ENCODE measurements around the gene ADAMTS16.

Gene ADAMTS16

DNA sequence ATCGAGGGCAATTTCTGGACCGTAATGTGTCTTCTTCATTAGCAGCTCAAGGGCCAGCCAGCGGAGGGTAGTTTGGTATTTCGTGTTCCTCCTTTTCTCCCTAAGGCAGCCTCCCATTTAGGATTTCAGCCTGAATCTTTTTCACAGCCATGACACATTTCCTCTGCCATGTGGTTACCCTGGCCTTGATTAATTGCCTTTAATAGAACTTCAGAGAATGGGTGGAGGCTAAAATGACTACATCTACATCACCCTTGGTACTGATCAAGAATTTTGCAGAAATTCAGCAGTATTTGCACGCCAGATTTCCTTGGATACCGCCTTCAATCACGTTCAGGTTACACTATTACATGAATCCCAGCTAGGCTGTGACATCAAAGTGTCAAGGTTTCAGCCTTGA is 58.0 kb downstream of the ADAMTS16 start:
- Histone ChIP-seq H3K23ac (ENCODE audit: low read depth, low read length, poor library complexity) (no peak overlapping the region), H3K36me3 (replicated peaks in 1 of 2; ENCODE audit: control insufficient read depth in 2 of 2, insufficient read depth in 2 of 2, low read length in 2 of 2) (no peaks in the 10 kb centered on the region)

DNA sequence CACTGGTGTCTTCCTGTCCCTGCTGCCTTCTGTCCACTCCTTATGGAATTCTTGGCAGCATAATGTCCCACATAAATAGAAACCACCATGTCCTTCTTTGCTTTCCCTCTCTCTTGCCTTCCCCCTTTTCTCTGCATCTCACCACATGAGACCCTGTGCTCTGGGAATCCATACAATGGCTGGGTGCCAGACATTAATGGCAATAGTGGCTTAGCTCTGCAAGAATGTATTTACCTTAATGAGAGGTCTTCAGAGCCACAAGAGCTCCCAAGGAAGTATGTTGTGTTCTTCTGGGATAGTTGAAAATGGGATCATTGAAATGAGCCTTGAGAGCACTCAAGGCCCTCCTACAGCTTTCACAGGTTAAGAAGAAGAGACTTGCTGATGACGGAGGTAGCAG is 58.7 kb downstream of the ADAMTS16 start:
- Histone ChIP-seq H3K9me3 (replicated peaks in 1 of 2; ENCODE audit: control insufficient read depth in 2 of 2, insufficient read depth in 1 of 2, low read depth in 1 of 2, low read length in 2 of 2) (peaks cover 0 to 2% of the 10 kb centered on the region in 2 donors), H3K4me2 (ENCODE audit: insufficient read depth, low read length, poor library complexity, severe bottlenecking) (no peak overlapping the region), H2AK5ac (ENCODE audit: low read depth, low read length) (no peak overlapping the region), H2BK15ac (ENCODE audit: low read length) (no peak overlapping the region), H3K27ac (replicated peaks; ENCODE audit: low read length) (no peak overlapping the region), H3K9ac (ENCODE audit: low read depth, low read length, poor library complexity) (no peak overlapping the region), H3K18ac (ENCODE audit: low read length) (no peak overlapping the region), H2AFZ (ENCODE audit: low read length) (no peak overlapping the region), H3K23ac (ENCODE audit: low read depth, low read length, poor library complexity) (no peak overlapping the region), H3K79me1 (ENCODE audit: low read depth, low read length) (no peaks in the 10 kb centered on the region), H2BK5ac (ENCODE audit: low read length) (no peak overlapping the region), H3K4ac (ENCODE audit: low read length) (no peak overlapping the region), H4K91ac (ENCODE audit: low read depth, low read length, poor library complexity) (no peak overlapping the region), H2BK12ac (ENCODE audit: low read length) (no peak overlapping the region), H3K36me3 (replicated peaks in 1 of 2; ENCODE audit: control insufficient read depth in 2 of 2, insufficient read depth in 2 of 2, low read length in 2 of 2) (no peaks in the 10 kb centered on the region), H3K4me1 (ENCODE audit: control insufficient read depth in 2 of 2, insufficient read depth in 1 of 2, low read depth in 1 of 2, low read length in 2 of 2) (no peaks in the 10 kb centered on the region), H2BK120ac (ENCODE audit: low read depth, low read length) (no peak overlapping the region), H3K27me3 (ENCODE audit: control insufficient read depth in 3 of 3, insufficient read depth in 3 of 3, low read depth in 1 of 3, low read length in 3 of 3) (no peaks in the 10 kb centered on the region), H3K14ac (ENCODE audit: low read length) (no peak overlapping the region), H4K8ac (ENCODE audit: low read depth, low read length) (no peak overlapping the region), H3K4me3 (ENCODE audit: low read length in 2 of 2) (no peak overlapping the region)
- no peak for DNase-seq (ENCODE audit: low spot score)
- no CpG with 5 or more reads among the region's 1 CpG for WGBS, 2 donors (ENCODE audit: extremely low coverage in 2 of 2, insufficient read length in 2 of 2, insufficient replicate concordance in 1 of 2)

More for the DNA sequence above, 58.0 kb downstream of the ADAMTS16 start:
- Histone ChIP-seq H3K4ac (ENCODE audit: low read length) (no peak overlapping the region), H2BK120ac (ENCODE audit: low read depth, low read length) (no peak overlapping the region), H4K8ac (ENCODE audit: low read depth, low read length) (no peak overlapping the region), H3K27ac (replicated peaks; ENCODE audit: low read length) (no peak overlapping the region), H4K91ac (ENCODE audit: low read depth, low read length, poor library complexity) (no peak overlapping the region), H2AK5ac (ENCODE audit: low read depth, low read length) (no peak overlapping the region), H3K4me1 (ENCODE audit: control insufficient read depth in 2 of 2, insufficient read depth in 1 of 2, low read depth in 1 of 2, low read length in 2 of 2) (no peaks in the 10 kb centered on the region), H3K4me2 (ENCODE audit: insufficient read depth, low read length, poor library complexity, severe bottlenecking) (no peak overlapping the region), H3K9ac (ENCODE audit: low read depth, low read length, poor library complexity) (no peak overlapping the region), H3K18ac (ENCODE audit: low read length) (no peak overlapping the region), H3K4me3 (ENCODE audit: low read length in 2 of 2) (no peak overlapping the region), H2BK12ac (ENCODE audit: low read length) (no peak overlapping the region), H3K79me1 (ENCODE audit: low read depth, low read length) (no peaks in the 10 kb centered on the region), H3K9me3 (replicated peaks in 1 of 2; ENCODE audit: control insufficient read depth in 2 of 2, insufficient read depth in 1 of 2, low read depth in 1 of 2, low read length in 2 of 2) (peaks cover 0 to 2% of the 10 kb centered on the region in 2 donors), H2BK5ac (ENCODE audit: low read length) (no peak overlapping the region), H3K27me3 (ENCODE audit: control insufficient read depth in 3 of 3, insufficient read depth in 3 of 3, low read depth in 1 of 3, low read length in 3 of 3) (no peaks in the 10 kb centered on the region), H2AFZ (ENCODE audit: low read length) (no peak overlapping the region), H3K14ac (ENCODE audit: low read length) (no peak overlapping the region), H2BK15ac (ENCODE audit: low read length) (no peak overlapping the region)
- WGBS, 2 donors (ENCODE audit: extremely low coverage in 2 of 2, insufficient read length in 2 of 2, insufficient replicate concordance in 1 of 2) = no CpG with 5 or more reads among the region's 7 CpGs
- DNase-seq (ENCODE audit: low spot score) = no peak

DNA sequence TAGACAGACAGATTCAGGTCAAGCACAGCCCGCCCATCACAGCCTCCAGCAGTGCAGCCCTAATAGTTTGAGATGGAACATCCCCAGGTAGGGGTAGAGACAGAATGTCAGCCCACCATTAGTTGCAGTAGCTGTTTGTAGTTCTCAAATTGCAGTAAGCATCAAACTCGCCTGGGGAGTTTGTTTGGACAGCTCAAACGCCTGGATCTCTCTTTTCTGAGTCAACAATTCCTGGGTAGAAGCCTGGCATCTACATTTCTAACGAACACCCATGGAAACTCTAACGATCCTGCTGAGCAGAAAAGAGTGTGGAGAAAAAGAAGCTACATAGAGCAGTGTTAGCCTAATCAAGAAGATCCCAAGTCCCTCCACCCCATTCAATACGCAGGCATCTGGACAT is 59.4 kb downstream of the ADAMTS16 start:
- Histone ChIP-seq H2AK5ac (ENCODE audit: low read depth, low read length) (no peak overlapping the region), H2BK15ac (ENCODE audit: low read length) (no peak overlapping the region), H4K8ac (ENCODE audit: low read depth, low read length) (no peak overlapping the region), H4K91ac (ENCODE audit: low read depth, low read length, poor library complexity) (no peak overlapping the region), H2BK12ac (ENCODE audit: low read length) (no peak overlapping the region), H3K4me3 (ENCODE audit: low read length in 2 of 2) (no peak overlapping the region), H3K36me3 (replicated peaks in 1 of 2; ENCODE audit: control insufficient read depth in 2 of 2, insufficient read depth in 2 of 2, low read length in 2 of 2) (no peaks in the 10 kb centered on the region), H3K23ac (ENCODE audit: low read depth, low read length, poor library complexity) (no peak overlapping the region), H2BK120ac (ENCODE audit: low read depth, low read length) (no peak overlapping the region), H2BK5ac (ENCODE audit: low read length) (no peak overlapping the region), H3K9ac (ENCODE audit: low read depth, low read length, poor library complexity) (no peak overlapping the region), H3K4me1 (ENCODE audit: control insufficient read depth in 2 of 2, insufficient read depth in 1 of 2, low read depth in 1 of 2, low read length in 2 of 2) (no peaks in the 10 kb centered on the region), H3K4me2 (ENCODE audit: insufficient read depth, low read length, poor library complexity, severe bottlenecking) (no peak overlapping the region), H3K9me3 (replicated peaks in 1 of 2; ENCODE audit: control insufficient read depth in 2 of 2, insufficient read depth in 1 of 2, low read depth in 1 of 2, low read length in 2 of 2) (peaks cover 0 to 2% of the 10 kb centered on the region in 2 donors), H3K27me3 (ENCODE audit: control insufficient read depth in 3 of 3, insufficient read depth in 3 of 3, low read depth in 1 of 3, low read length in 3 of 3) (no peaks in the 10 kb centered on the region), H3K27ac (replicated peaks; ENCODE audit: low read length) (no peak overlapping the region), H2AFZ (ENCODE audit: low read length) (no peak overlapping the region), H3K79me1 (ENCODE audit: low read depth, low read length) (no peaks in the 10 kb centered on the region), H3K14ac (ENCODE audit: low read length) (no peak overlapping the region), H3K18ac (ENCODE audit: low read length) (no peak overlapping the region), H3K4ac (ENCODE audit: low read length) (no peak overlapping the region)
- WGBS, 2 donors (ENCODE audit: extremely low coverage in 2 of 2, insufficient read length in 2 of 2, insufficient replicate concordance in 1 of 2) = no CpG with 5 or more reads among the region's 6 CpGs
- no peak for DNase-seq (ENCODE audit: low spot score)

DNA sequence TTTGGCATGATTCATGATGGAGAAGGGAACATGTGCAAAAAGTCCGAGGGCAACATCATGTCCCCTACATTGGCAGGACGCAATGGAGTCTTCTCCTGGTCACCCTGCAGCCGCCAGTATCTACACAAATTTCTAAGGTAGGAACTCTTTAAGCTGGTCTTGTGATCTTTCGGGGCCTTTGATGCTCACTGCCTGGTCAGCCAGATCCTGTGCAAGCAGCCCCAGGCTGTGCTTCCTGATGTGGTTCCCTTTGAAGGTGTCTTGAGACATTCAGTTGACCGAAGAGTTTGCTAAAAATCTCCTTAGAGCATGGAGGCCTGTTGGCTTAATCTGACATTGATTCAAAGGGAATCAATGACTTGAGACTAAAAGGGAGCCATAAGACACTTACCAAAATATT is 60.0 kb downstream of the ADAMTS16 start:
- no peak overlapping the region for H2BK120ac ChIP-seq (ENCODE audit: low read depth, low read length)
- no peak overlapping the region for H4K8ac ChIP-seq (ENCODE audit: low read depth, low read length)
- no peak overlapping the region for H3K9ac ChIP-seq (ENCODE audit: low read depth, low read length, poor library complexity)
- H2BK5ac ChIP-seq (ENCODE audit: low read length) = no peak overlapping the region
- H3K27me3 ChIP-seq (ENCODE audit: control insufficient read depth in 3 of 3, insufficient read depth in 3 of 3, low read depth in 1 of 3, low read length in 3 of 3) = no peaks in the 10 kb centered on the region
- no peak overlapping the region for H3K14ac ChIP-seq (ENCODE audit: low read length)
- no peak overlapping the region for H2AFZ ChIP-seq (ENCODE audit: low read length)
- no peak for DNase-seq (ENCODE audit: low spot score)
- H3K4me1 ChIP-seq (ENCODE audit: control insufficient read depth in 2 of 2, insufficient read depth in 1 of 2, low read depth in 1 of 2, low read length in 2 of 2) = no peaks in the 10 kb centered on the region
- no peak overlapping the region for H2AK5ac ChIP-seq (ENCODE audit: low read depth, low read length)
- no peak overlapping the region for H3K4me2 ChIP-seq (ENCODE audit: insufficient read depth, low read length, poor library complexity, severe bottlenecking)
- H3K9me3 ChIP-seq (replicated peaks in 1 of 2; ENCODE audit: control insufficient read depth in 2 of 2, insufficient read depth in 1 of 2, low read depth in 1 of 2, low read length in 2 of 2) = peaks cover 0 to 2% of the 10 kb centered on the region in 2 donors
- no peaks in the 10 kb centered on the region for H3K79me1 ChIP-seq (ENCODE audit: low read depth, low read length)
- no CpG with 5 or more reads among the region's 5 CpGs for WGBS, 2 donors (ENCODE audit: extremely low coverage in 2 of 2, insufficient read length in 2 of 2, insufficient replicate concordance in 1 of 2)
- H3K27ac ChIP-seq (replicated peaks; ENCODE audit: low read length) = no peak overlapping the region
- H2BK15ac ChIP-seq (ENCODE audit: low read length) = no peak overlapping the region
- no peak overlapping the region for H3K4ac ChIP-seq (ENCODE audit: low read length)
- no peak overlapping the region for H3K18ac ChIP-seq (ENCODE audit: low read length)
- H2BK12ac ChIP-seq (ENCODE audit: low read length) = no peak overlapping the region
- no peaks in the 10 kb centered on the region for H3K36me3 ChIP-seq (replicated peaks in 1 of 2; ENCODE audit: control insufficient read depth in 2 of 2, insufficient read depth in 2 of 2, low read length in 2 of 2)
- no peak overlapping the region for H3K4me3 ChIP-seq (ENCODE audit: low read length in 2 of 2)
- no peak overlapping the region for H3K23ac ChIP-seq (ENCODE audit: low read depth, low read length, poor library complexity)
- H4K91ac ChIP-seq (ENCODE audit: low read depth, low read length, poor library complexity) = no peak overlapping the region
